Fibroblast of mammary gland (primary cell): ENCODE measurements around the gene MCM8.

Source experiments
- DNase-seq: peaks from one replicate; pipeline ENCODE4 v3.0.0-alpha.2; 2010; ENCODE audit warnings: low read depth
- H3K4me3 ChIP-seq: 2 replicates; pipeline ENCODE4 v1.5.1; 2011; ENCODE audit warnings: low read depth, mild to moderate bottlenecking, low read length, moderate library complexity; ENCODE audit not compliant: control insufficient read depth
- TF ChIP-seq, protein P1 (sequence below): conservative IDR thresholded peaks from 2 replicates; pipeline ENCODE4 v1.5.1; 2011; ENCODE audit warnings: low read depth, low read length, inconsistent platforms; ENCODE audit not compliant: control insufficient read depth, insufficient read depth

The MCM8 gene

GRCh38 chr20:5990946-5991345 is 40.5 kb downstream of the MCM8 start:
- no peak for DNase-seq
- no peak overlapping the region for H3K4me3 ChIP-seq
- TF ChIP-seq, protein P1, sequence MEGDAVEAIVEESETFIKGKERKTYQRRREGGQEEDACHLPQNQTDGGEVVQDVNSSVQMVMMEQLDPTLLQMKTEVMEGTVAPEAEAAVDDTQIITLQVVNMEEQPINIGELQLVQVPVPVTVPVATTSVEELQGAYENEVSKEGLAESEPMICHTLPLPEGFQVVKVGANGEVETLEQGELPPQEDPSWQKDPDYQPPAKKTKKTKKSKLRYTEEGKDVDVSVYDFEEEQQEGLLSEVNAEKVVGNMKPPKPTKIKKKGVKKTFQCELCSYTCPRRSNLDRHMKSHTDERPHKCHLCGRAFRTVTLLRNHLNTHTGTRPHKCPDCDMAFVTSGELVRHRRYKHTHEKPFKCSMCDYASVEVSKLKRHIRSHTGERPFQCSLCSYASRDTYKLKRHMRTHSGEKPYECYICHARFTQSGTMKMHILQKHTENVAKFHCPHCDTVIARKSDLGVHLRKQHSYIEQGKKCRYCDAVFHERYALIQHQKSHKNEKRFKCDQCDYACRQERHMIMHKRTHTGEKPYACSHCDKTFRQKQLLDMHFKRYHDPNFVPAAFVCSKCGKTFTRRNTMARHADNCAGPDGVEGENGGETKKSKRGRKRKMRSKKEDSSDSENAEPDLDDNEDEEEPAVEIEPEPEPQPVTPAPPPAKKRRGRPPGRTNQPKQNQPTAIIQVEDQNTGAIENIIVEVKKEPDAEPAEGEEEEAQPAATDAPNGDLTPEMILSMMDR = no peak

GRCh38 chr20:5991623-5992441 is 41.4 kb downstream of the MCM8 start:
- no peak overlapping the region for H3K4me3 ChIP-seq
- DNase-seq = peak; percentile 27
- TF ChIP-seq, protein P1 = no peak

GRCh38 chr20:5996765-5997164 is 46.3 kb downstream of the MCM8 start:
- DNase-seq = no peak
- TF ChIP-seq, protein P1 = no peak
- H3K4me3 ChIP-seq = no peak overlapping the region

- DNase-seq = no peak
- TF ChIP-seq, protein P1 = no peak
Measured at GRCh38 chr20:5999783-6000182, 49.3 kb downstream of the MCM8 start.

DNA sequence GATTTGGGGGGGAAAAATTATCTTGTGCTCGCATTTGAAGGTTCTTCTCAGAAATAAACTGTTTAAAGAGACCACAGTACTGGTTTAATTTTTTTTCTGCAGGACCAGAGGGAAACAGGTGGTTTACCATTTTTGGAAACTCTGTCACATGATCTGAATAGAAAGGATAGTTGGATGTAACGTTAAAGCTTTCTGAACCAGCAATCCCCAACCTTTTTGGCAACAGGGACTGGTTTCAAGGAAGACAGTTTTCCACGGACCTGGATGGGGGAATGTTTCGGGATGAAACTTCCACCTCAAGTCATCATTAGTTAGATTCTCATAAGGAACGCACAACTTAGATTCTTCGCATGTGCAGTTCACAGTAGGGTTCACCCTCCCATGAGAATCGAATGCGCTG is 50.4 kb downstream of the MCM8 start:
- no peak overlapping the region for H3K4me3 ChIP-seq
- no peak for DNase-seq
- TF ChIP-seq, protein P1 = no peak

More at GRCh38 chr20:5999783-6000182, 49.3 kb downstream of the MCM8 start:
- H3K4me3 ChIP-seq = no peak overlapping the region

DNA sequence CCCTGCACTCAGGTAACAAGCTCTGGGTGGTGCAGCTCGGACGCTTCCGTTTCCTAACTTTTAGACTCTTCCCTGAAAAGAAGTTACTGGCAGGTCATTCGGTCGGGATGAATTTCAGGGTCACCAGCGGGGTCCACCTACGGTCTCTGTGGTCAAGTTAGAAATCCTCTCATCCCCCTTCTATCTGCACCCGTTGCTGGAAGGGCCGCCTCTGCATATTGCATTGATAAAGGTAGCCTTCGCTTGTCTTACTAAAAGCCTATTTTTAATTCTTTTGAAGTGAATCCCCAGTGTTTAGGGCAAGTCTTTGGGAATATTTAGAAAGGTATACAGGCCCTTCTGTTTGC is 56.1 kb downstream of the MCM8 start:
- TF ChIP-seq, protein P1 = no peak
- peak overlapping the region; percentile 67 for H3K4me3 ChIP-seq
- DNase-seq = no peak

DNA sequence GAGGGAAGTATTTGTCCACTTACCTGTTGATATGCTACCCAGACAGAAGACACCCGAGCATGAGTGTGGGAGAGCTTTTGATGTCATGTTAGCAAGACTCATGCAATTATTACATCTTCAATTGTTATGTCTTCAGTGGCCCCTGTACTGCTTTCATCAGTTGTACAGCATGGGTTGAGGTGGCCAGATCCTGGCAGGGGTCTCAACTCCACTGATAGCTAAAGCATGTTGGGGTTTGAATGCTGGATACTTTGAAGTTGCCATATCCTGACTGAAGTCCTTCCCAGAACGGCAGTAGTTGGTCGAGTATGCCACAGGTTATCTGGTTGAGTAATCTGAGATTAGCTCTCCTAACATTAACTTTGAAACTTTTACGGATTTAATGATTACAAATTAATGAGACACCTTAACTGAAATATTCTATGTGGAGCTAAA is 56.7 kb downstream of the MCM8 start:
- TF ChIP-seq, protein P1 = no peak
- H3K4me3 ChIP-seq = peak overlapping the region; percentile 67
- DNase-seq = no peak
